Smooth muscle cell (in vitro differentiated cells): Measurements from ENCODE around the gene ENHO. TPM values are rescaled to one million over a fixed set of nuclear protein-coding genes. Genes with fewer than 3 reads are reported as not detected.

Source experiments
- DNase-seq: peaks from one replicate; lab custom pipeline; 2025; ENCODE audit not compliant: unreplicated experiment; lab: John Stamatoyannopoulos, UW
- H2AFZ ChIP-seq: fragments of 200-600 bp; sonication (generic); 2 replicates; pipeline ENCODE4 v1.6.0; 2016; ENCODE audit warnings: antibody characterized with exemption, low read depth, mild to moderate bottlenecking
- H3F3A ChIP-seq: fragments of 200-600 bp; sonication (generic); 2 replicates; pipeline ENCODE4 v1.6.0; 2017; ENCODE audit warnings: antibody characterized with exemption, low read depth
- H3K27ac ChIP-seq: fragments of 200-600 bp; sonication (generic); 2 replicates; pipeline ENCODE4 v1.5.1; 2016; ENCODE audit warnings: low read depth, mild to moderate bottlenecking
- H3K27me3 ChIP-seq: fragments of 200-600 bp; sonication (generic); 2 replicates; pipeline ENCODE4 v1.6.1; 2016; ENCODE audit warnings: low read depth, mild to moderate bottlenecking
- H3K36me3 ChIP-seq: fragments of 200-600 bp; sonication (generic); 2 replicates; pipeline ENCODE4 v1.5.1; 2016; ENCODE audit warnings: low read depth
- H3K4me1 ChIP-seq: fragments of 200-600 bp; sonication (generic); 2 replicates; pipeline ENCODE4 v1.5.1; 2016; ENCODE audit warnings: low read depth
- H3K4me2 ChIP-seq: fragments of 200-600 bp; sonication (generic); 2 replicates; pipeline ENCODE4 v1.6.0; 2016; ENCODE audit warnings: mild to moderate bottlenecking
- H3K4me3 ChIP-seq: fragments of 200-600 bp; sonication (generic); 2 replicates; pipeline ENCODE4 v1.5.1; 2016; ENCODE audit warnings: mild to moderate bottlenecking
- H3K79me2 ChIP-seq: fragments of 200-600 bp; sonication (generic); 2 replicates; pipeline ENCODE4 v1.6.0; 2016; ENCODE audit warnings: low read depth, mild to moderate bottlenecking
- H3K9ac ChIP-seq: fragments of 200-600 bp; sonication (generic); 2 replicates; pipeline ENCODE4 v1.6.0; 2016; ENCODE audit warnings: low read depth
- H3K9me3 ChIP-seq: fragments of 200-600 bp; sonication (generic); replicated peaks from 2 replicates; pipeline ENCODE4 v1.5.1; 2016; ENCODE audit warnings: low read depth
- H4K20me1 ChIP-seq: fragments of 200-600 bp; sonication (generic); 2 replicates; pipeline ENCODE4 v1.6.0; 2016; ENCODE audit warnings: low read depth
- WGBS: methylation state at CpG from one replicate; pipeline ENCODE4 v1.1.7; 2016; ENCODE audit warnings: low lambda C conversion rate; 5-methylcytosine and 5-hydroxymethylcytosine counted together
- polyA plus RNA-seq: library from polyadenylated mRNA; unstranded; fragments of >200 nt; fragmentation: Nextera tagmentation; extraction: Ambion mirVana; gene quantifications from 2 replicates; pipeline ENCODE4 v1.2.1, GENCODE V29; 2016
- total RNA-seq: library from RNA; depleted of rRNA; stranded (reverse); fragments of >200 nt; gene quantifications from 2 replicates; pipeline ENCODE4 v1.2.3, GENCODE V29; 2014
- TF ChIP-seq, protein P1 (sequence below): fragments of 200-600 bp; sonication (generic); IDR thresholded peaks from 2 replicates; pipeline ENCODE4 v1.5.1; 2017; ENCODE audit warnings: borderline replicate concordance, mild to moderate bottlenecking, antibody characterized with exemption; ENCODE audit not compliant: insufficient read depth, poor library complexity, severe bottlenecking

Gene ENHO
- total and polyA plus RNA-seq, 2 experiments from 2014 or later, result 0.97 TPM; not detected in 1

GRCh38 chr9:34563262-34563661 lies 40.5 kb upstream of the ENHO start:
- 90% methylated on average over 5 of the region's 5 CpGs for WGBS
- no peaks in the 10 kb centered on the region for H3K79me2 ChIP-seq
- no peaks in the 10 kb centered on the region for H4K20me1 ChIP-seq
- H3K36me3 ChIP-seq, result no peaks in the 10 kb centered on the region
- TF ChIP-seq, protein P1, sequence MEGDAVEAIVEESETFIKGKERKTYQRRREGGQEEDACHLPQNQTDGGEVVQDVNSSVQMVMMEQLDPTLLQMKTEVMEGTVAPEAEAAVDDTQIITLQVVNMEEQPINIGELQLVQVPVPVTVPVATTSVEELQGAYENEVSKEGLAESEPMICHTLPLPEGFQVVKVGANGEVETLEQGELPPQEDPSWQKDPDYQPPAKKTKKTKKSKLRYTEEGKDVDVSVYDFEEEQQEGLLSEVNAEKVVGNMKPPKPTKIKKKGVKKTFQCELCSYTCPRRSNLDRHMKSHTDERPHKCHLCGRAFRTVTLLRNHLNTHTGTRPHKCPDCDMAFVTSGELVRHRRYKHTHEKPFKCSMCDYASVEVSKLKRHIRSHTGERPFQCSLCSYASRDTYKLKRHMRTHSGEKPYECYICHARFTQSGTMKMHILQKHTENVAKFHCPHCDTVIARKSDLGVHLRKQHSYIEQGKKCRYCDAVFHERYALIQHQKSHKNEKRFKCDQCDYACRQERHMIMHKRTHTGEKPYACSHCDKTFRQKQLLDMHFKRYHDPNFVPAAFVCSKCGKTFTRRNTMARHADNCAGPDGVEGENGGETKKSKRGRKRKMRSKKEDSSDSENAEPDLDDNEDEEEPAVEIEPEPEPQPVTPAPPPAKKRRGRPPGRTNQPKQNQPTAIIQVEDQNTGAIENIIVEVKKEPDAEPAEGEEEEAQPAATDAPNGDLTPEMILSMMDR, result no peak
- no peak overlapping the region for H3K27ac ChIP-seq
- DNase-seq, result no peak
- no peak overlapping the region for H3K9ac ChIP-seq
- H3K4me2 ChIP-seq, result no peak overlapping the region
- no peak overlapping the region for H2AFZ ChIP-seq
- peaks cover 9% of the 10 kb centered on the region for H3F3A ChIP-seq
- no peak overlapping the region for H3K4me3 ChIP-seq
- H3K9me3 ChIP-seq, result no peaks in the 10 kb centered on the region
- H3K27me3 ChIP-seq, result no peaks in the 10 kb centered on the region
- H3K4me1 ChIP-seq, result peaks cover 36% of the 10 kb centered on the region

DNA sequence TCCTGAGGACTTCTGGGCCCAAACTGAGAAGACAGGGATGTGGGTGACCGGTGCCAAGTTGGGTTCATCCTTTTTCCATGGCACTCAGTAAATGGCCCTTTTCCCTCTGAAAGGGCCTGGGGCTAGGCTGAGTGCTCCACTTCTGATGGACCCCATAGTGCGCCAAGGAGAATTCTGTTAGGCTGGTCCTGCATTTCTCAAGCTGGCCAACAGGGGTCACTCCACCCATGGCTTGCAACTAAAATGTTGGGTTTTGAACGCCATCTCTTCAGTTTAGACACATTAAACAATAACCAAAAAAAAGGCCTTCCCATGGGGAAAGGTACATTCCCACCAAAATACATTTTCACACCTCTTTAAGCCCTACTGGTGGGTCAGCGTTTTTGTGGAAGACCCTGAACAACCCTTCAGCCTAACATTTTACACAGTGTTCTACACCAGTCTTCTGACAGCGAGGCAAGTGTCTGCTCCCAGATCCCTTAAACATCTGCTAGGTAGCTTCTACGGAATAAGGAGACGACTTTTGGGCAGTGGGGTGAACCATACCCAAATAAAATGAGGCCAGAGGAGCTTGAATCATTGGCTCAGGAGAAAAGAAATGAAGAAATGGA lies 39.5 kb upstream of the ENHO start:
- TF ChIP-seq, protein P1, result peak; percentile 62
- Histone ChIP-seq H3K27me3 (no peaks in the 10 kb centered on the region), H3K4me2 (no peak overlapping the region), H3K4me1 (peaks cover 36% of the 10 kb centered on the region), H3K79me2 (no peaks in the 10 kb centered on the region), H3K36me3 (no peaks in the 10 kb centered on the region), H3K4me3 (no peak overlapping the region), H2AFZ (no peak overlapping the region), H3F3A (peaks cover 9% of the 10 kb centered on the region), H3K9ac (no peak overlapping the region), H3K27ac (no peak overlapping the region), H4K20me1 (no peaks in the 10 kb centered on the region), H3K9me3 (no peaks in the 10 kb centered on the region)
- WGBS, result 79% methylated on average over 7 of the region's 7 CpGs
- no peak for DNase-seq

- no peaks in the 10 kb centered on the region for H3K27me3 ChIP-seq
- H3K4me3 ChIP-seq, result no peak overlapping the region
- H3K9ac ChIP-seq, result no peak overlapping the region
- H3K27ac ChIP-seq, result peak overlapping the region; percentile 38
- H3K79me2 ChIP-seq, result no peaks in the 10 kb centered on the region
- H3K36me3 ChIP-seq, result no peaks in the 10 kb centered on the region
- no peak for DNase-seq
- no peak overlapping the region for H2AFZ ChIP-seq
- no peaks in the 10 kb centered on the region for H3K9me3 ChIP-seq
- peaks cover 25% of the 10 kb centered on the region for H3K4me1 ChIP-seq
- WGBS, result 69% methylated on average over 21 of the region's 21 CpGs
- TF ChIP-seq, protein P1, result no peak
- H3F3A ChIP-seq, result peaks cover 9% of the 10 kb centered on the region
- H3K4me2 ChIP-seq, result peak overlapping the region; percentile 67
- no peaks in the 10 kb centered on the region for H4K20me1 ChIP-seq
Measured at GRCh38 chr9:34560599-34561214, 37.9 kb upstream of the ENHO start.
